Measurements from ENCODE around the gene CCN2.
"Not testable (repeated sequence)": the region's sequence is repeated elsewhere in the genome, so short reads cannot be mapped to it uniquely, and the experiment has no call there.

The CCN2 gene

DNA sequence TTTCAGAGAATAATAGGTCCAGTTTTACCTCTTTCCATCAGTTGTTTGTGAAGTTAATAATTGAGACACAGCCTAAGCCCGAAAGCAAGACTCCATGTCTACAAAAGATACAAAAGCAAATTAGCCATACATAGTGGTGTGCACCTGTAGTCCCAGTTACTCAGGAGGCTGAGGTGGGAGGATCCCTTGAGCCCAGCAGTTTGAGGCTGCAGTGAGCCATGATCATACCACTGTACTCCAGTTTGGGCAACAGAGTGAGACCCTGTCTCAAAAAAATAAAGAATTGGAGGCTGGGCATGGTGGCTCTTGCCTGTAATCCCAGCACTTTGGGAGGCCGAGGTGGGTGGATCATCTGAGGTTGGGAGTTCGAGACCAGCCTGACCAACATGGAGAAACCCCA, 42.4 kb downstream of the CCN2 start:
- not testable (repeated sequence) for DNase-seq

DNA sequence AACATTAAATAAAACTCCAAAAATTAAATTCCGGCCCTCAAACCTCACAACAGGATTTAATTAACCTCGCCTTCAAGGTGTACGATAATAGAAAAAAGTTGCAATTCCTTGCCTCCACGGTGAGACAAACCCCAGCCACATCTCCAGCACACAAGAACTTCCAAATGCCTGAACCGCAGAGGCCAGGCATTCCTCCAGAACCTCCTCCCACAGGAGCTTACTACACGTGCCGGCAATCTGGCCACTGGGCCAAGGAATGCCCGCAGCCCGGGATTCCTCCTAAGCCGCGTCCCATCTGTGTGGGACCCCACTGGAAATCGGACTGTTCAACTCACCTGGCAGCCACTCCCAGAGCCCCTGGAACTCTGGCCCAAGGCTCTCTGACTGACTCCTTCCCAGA, 47.4 kb downstream of the CCN2 start:
- DNase-seq: not testable (repeated sequence)

DNA sequence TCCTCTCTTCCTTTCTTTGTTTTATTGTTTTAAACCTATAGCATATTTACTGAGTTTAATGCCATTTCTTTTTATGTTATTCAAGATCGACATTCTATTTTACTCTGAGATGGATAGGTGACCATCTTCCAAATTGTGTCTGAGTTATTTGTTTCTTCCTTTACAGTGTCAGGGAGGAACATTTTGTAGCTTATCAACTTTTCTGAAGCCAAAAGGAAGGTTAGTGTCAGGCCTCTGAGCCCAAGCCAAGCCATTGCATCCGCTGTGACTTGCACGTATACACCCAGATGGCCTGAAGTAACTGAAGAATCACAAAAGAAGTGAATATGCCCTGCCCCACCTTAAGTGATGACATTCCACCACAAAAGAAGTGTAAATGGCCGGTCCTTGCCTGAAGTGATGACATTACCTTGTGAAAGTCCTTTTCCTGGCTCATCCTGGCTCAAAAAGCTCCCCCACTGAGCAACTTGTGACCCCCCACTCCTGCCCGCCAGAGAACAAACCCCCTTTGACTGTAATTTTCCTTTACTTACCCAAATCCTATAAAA, 49.8 kb downstream of the CCN2 start:
- not testable (repeated sequence) for DNase-seq

DNA sequence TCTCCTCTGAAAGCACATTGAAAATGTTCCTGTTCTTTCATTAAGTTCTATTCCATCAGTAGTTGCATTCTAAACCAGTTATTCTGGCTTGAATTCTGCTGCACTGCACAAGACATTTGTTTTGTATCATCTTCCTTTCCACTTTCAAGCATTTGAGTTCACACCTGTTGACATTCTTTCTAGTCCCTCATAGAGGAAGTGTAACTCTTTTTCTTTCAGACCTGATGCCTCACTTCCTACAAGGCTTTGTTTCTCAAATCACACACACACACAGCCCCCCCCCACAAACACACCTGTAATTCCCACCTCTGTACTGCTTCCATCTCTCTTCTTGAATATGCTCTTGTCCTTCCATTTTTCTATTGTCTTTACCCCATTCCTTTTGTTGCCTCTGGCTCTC, 50.9 kb downstream of the CCN2 start:
- no peak for DNase-seq

DNA sequence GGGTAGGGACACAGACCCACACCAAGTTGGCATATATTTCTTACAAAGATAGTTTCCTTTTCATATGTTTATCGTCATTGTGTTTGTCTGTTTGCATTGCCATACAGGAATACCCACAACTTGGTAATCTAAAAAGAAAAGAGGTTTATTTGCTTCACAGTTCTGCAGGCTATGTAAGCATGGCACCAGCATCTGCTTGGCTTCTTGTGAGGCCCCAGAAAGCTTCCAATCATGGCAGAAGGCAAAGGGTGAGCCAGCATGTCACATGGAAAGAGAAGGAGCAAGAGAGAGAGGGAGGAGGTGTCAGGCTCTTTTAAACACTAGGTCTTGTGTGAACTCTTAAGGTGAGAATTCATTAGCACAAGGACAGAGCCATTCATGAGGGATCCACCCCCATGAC, 52.5 kb downstream of the CCN2 start:
- DNase-seq: no peak
